Natural killer cell treated with Interleukin-12 subunit alpha and Interleukin-12 subunit beta and Interleukin-15 and Interleukin-18, amount 100 ng/mL, for 72 hours (primary cell): ENCODE results near the gene SCN4A. TPM values are rescaled to one million over a fixed set of nuclear protein-coding genes. Genes with fewer than 3 reads are reported as not detected.
"Not testable (repeated sequence)": the region's sequence is repeated elsewhere in the genome, so short reads cannot be mapped to it uniquely, and the experiment has no call there.

Experiments
- ATAC-seq, 2 donors: fragments of 150-1000 bp; cut with Tn5 transposase in 1 of 2; sonication (Bioruptor Pico), chemical (Tn5 transposase) in 1 of 2; 2 replicates each; pipeline ENCODE4 v1.10.0; 2021
- DNase-seq: peaks from one replicate; pipeline ENCODE4 v3.0.0; 2022; ENCODE audit warnings: low spot score
- H3K27ac Mint-ChIP-seq, 2 donors: 1 replicate in 1 of 2; 2 replicates in 1 of 2; pipeline ENCODE4 v1.8.0; 2022; ENCODE audit warnings: mixed read lengths in 2 of 2, mild to moderate bottlenecking in 1 of 2, moderate library complexity in 1 of 2
- H3K27me3 Mint-ChIP-seq, 2 donors: 1 replicate in 1 of 2; 2 replicates in 1 of 2; pipeline ENCODE4 v1.8.0; 2022; ENCODE audit warnings: mixed read lengths in 2 of 2
- H3K36me3 Mint-ChIP-seq: one replicate; pipeline ENCODE4 v1.8.0; 2022; ENCODE audit warnings: mixed read lengths
- H3K4me1 Mint-ChIP-seq, 2 donors: 1 replicate in 1 of 2; 2 replicates in 1 of 2; pipeline ENCODE4 v1.8.0; 2022; ENCODE audit warnings: low read depth in 2 of 2, mixed read lengths in 2 of 2, mild to moderate bottlenecking in 1 of 2
- H3K4me3 Mint-ChIP-seq: one replicate; pipeline ENCODE4 v1.8.0; 2022; ENCODE audit warnings: mixed read lengths
- H3K9me3 Mint-ChIP-seq: 2 replicates; pipeline ENCODE4 v1.8.0; 2022; ENCODE audit warnings: mixed read lengths
- total RNA-seq, 2 donors: library from RNA; stranded (reverse); gene quantifications; one replicate each; pipeline ENCODE4 v1.2.3, GENCODE V29; 2022

The SCN4A gene
- total RNA-seq, 2 donors from 2014 or later = 0.08 TPM; not detected in 1

DNA sequence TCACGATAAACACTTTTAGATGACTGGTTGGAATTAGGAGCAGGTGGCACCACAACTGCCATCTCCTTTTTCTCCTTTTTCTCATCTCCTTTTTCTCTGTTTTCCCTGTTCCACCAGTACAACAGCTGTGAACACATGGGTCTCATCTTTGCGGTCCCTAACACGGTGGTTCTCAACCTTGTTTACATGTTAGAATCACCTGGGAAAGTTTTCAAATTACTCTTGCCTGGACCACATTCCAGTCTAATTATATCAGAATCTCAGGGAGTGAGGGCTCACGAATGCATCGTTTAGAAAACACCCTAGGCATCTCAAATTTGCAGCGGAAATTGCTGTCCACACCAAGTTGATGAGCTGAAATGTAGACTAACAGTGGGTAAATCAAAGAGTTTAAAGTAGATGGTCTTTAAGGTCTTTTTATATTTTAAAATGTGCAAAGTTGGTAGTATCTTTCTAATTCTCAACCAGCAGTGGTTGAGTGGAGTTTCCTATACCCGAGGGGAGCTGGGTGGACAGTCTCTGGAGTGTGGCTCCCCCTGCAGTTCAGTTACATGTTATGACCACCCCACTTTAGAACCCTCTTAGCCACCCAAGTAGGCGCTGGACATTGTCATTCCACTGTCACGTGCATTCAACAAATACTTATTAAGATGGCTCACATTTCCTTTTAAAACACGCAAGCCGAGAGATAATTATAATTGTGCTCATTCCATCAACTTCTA lies 80.2 kb downstream of the SCN4A start:
- H3K4me1 Mint-ChIP-seq, H3K9me3 Mint-ChIP-seq, H3K4me3 Mint-ChIP-seq, H3K27me3 Mint-ChIP-seq, DNase-seq, ATAC-seq, H3K27ac Mint-ChIP-seq, H3K36me3 Mint-ChIP-seq: not testable (repeated sequence)

DNA sequence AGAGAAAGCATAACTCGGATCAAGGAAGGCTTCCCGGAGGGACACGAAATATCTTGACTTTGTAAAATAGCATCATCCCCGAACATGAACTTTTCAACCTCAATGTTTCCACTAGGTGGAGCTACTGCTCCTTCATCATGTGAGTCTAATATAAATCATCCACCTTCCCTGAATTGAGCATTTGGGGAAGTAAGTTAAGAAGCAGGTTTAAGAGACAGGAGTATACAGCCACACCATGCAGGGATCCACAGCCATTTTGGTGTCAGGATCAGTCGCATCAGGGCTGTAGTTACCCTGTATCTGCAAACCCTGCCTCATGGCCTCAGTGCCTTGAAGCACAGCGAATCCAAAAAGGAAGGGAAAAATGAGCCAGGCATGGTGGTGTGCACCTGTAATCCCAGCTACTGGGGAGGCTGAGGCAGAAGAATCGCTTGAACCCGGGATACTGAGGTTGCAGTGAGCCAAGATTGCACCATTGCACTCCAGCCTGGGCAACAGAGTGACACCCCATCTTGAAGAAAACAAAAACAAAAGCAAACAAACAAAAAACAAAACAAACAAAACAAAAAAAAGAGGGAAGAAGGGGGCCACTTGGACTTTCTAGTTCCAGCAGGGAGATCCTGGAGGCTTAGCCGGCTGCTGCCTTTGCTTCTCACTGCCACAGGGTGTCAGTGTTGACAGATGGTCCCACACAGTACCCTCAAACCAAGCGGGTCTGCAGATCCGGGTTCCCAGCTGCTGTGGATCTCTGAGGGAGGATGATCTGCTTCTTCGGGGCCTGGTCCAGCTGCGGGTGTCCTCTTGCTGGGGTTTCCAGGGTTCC lies 83.5 kb downstream of the SCN4A start:
- H3K36me3 Mint-ChIP-seq, H3K4me1 Mint-ChIP-seq, H3K9me3 Mint-ChIP-seq, DNase-seq, H3K27ac Mint-ChIP-seq, H3K27me3 Mint-ChIP-seq, H3K4me3 Mint-ChIP-seq, ATAC-seq: not testable (repeated sequence)

Other genes with a start within 250 kb of the SCN4A start
- 10 to 100 TPM; 59.5 to 86.5 TPM for gene STRADA, start 231.1 kb downstream of the SCN4A start, total RNA-seq
- gene CCDC47, start 199.3 kb downstream of the SCN4A start, total RNA-seq = 100 to 1,000 TPM in 1 of 2 donors, 10 to 100 TPM in 1; 72.6 to 102 TPM
- 100 to 1,000 TPM; 107 to 161 TPM for gene DDX42, start 198.7 kb downstream of the SCN4A start, total RNA-seq
- gene PSMC5, start 145.5 kb downstream of the SCN4A start, total RNA-seq = 100 to 1,000 TPM; 163 to 202 TPM
- gene FTSJ3, start 145.3 kb downstream of the SCN4A start, total RNA-seq = 100 to 1,000 TPM in 1 of 2 donors, 10 to 100 TPM in 1; 74.2 to 116 TPM
- 100 to 1,000 TPM; 102 to 136 TPM for gene SMARCD2, start 130.2 kb downstream of the SCN4A start, total RNA-seq
- gene CSH2, start 99.2 kb downstream of the SCN4A start, total RNA-seq = not detected
- gene GH2, start 91.0 kb downstream of the SCN4A start, total RNA-seq = not detected
- not detected for gene CSH1, start 76.3 kb downstream of the SCN4A start, total RNA-seq
- gene CSHL1, start 61.7 kb downstream of the SCN4A start, total RNA-seq = not detected
- gene GH1, start 54.1 kb downstream of the SCN4A start, total RNA-seq = not detected
- gene CD79B, start 40.6 kb downstream of the SCN4A start, total RNA-seq = 10 to 100 TPM; 33.8 to 58.6 TPM
- gene PRR29, start 25.4 kb upstream of the SCN4A start, total RNA-seq = 1 to 10 TPM in 1 of 2 donors, under 1 TPM in 1; 0.50 to 1.0 TPM
- gene ICAM2, start 47.7 kb upstream of the SCN4A start, total RNA-seq = 10 to 100 TPM; 14.1 to 20.7 TPM
- 100 to 1,000 TPM; 131 TPM for gene ERN1, start 157.2 kb upstream of the SCN4A start, total RNA-seq